ENCODE results near the gene EDN1.
"Not testable (repeated sequence)": the region's sequence is repeated elsewhere in the genome, so short reads cannot be mapped to it uniquely, and the experiment has no call there.

Gene EDN1

GRCh38 chr6:12328701-12329100, 38.5 kb downstream of the EDN1 start:
- no peak for DNase-seq

- DNase-seq, result no peak
These were observed 41.3 kb downstream of the EDN1 start for GRCh38 chr6:12331474-12331873.

GRCh38 chr6:12331951-12332749, 42.0 kb downstream of the EDN1 start:
- peak; percentile 18 for DNase-seq

DNA sequence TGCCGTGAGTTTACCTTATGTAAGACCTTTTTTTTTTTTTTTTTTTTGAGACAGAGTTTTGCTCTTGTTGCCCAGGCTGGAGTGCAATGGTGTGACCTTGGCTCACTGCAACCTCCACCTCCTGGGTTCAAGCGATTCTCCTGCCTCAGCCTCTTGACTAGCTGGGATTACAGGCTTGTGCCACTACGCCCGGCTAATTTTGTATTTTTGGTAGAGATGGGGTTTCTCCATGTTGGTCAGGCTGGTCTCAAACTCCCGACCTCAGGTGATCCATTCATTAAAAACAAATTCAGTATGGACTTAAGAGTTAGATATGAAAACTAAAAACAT, 42.6 kb downstream of the EDN1 start:
- not testable (repeated sequence) for DNase-seq

DNA sequence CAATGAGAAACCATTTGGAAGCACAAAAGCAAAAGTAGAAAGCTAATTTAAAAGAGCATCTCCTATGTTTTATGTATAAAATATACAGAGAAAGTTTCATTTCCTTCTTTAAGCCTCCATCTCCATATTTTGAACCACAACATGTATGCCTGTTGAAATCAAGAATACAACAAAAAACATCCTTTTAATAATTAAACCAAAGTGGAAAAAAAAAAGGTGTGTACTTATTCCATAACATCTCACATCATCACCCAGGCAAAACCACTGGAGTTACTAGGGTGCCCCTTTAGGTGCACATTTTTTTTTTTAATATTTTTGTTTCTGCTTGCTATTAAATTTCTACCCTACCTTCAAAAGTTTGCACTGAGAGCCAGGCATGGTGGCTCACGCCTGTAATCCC, 43.0 kb downstream of the EDN1 start:
- no peak for DNase-seq

- DNase-seq, result no peak
These were observed 44.5 kb downstream of the EDN1 start for GRCh38 chr6:12334526-12335130.

DNA sequence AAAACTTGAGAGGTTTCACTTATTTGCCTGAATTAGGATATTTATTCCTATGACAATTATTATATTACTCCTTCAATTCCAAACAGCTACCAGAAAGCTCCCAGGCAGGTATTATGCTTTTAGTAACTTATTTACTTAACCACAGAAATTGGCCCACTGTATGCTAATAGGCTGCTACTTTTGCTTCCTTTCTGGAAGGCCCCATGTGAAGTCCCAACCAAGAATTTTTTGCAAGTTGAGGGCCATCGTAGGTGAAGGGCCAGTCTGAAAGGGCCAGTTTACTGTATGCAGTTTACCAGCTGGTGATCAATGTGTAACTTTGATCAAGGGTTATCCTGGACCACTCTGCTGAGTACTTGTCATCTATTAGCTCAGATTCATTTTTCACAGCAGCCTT, 45.0 kb downstream of the EDN1 start:
- no peak for DNase-seq

DNA sequence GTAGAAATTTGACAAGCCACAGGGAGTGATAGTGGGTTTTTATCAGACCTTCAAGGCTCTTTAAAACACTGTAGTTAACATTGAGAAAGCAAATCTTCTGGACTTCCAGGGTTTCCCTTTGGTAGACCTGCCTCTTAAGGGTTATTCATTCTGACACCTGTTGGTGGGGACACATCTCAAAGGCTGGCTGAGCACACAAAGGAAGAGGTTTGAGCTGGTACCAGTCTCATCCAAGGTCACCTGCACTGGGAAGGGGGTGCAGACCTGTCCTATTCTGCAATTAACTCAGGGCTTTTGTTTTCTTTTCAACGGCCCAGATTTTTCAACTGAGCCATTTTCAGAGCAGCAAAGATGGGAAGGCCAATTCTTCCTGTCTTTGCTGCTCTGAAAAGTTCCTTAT, 45.6 kb downstream of the EDN1 start:
- DNase-seq, result no peak

DNA sequence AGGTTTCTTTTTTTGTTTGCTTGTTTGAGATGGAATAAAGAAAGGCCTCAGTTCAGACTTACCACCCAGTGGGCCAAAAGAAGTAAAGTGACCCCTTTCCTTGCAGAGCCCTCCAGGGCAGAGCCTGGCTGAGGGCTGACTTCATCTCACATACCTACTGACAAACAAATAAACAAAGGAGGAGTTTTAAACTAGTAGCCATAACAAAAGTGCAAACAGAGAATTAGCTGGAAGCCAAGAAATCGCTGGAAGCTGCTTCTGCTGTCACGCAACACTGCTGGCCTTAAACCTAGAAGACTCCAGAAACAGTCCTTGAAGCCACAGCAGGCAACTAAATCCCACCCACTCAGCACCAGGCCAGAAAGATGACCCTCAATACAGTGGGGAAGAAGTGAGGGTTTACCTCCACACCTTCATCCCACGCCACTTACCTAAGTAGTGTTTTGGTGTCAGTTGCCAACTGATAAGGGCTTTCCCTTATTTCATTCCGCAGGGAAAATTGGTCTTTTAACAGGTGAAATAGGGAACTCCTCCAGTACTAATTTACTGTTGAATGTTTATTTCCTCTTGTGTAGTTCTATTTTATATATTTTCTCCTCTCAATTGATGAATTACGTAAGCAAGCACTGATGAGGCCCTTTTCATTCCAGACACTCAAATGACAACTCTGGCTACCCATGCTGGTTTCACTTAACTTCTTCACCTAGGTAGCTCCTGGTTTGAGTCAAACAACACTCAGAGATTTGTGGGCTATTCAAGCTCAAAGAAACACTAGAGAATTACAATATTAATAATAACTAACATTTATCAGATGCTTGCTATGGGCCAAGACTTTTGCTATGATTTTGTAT, 46.2 kb downstream of the EDN1 start:
- DNase-seq, result no peak

- no peak for DNase-seq
These were observed 48.9 kb downstream of the EDN1 start for GRCh38 chr6:12339022-12339421.

DNA sequence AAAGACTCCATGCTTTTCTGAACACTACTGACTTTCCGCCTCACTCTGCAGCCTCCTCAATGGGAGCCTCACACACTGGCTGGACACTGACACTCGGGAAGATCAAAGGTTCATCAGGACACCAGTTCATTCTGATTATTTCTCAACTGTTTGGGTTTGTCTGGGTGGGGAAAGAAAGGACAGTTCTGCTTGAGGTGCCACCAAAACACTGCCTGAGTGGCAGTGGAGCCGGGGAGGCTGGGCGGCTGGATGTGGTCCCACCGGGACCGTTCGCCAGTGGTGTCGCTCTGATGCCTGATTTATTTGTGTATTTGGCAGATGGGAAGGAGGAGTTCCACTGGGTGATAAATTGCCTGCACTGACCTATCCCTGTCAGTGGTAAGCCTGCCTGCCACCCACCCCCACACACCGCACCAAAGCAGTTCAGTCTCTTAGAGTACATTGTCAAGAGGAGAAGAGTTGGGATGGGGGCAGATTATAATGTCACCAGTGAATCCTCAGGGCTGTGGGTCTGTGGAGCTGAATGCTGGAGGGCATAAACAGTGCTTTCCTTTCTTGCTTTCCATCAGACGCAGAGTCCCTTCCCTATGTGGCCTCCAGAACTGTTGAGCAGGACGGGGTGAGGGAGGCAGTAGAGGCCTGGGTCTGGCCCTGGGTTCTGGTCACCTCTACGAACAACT, 49.8 kb downstream of the EDN1 start:
- no peak for DNase-seq

GRCh38 chr6:12340488-12340818, 50.3 kb downstream of the EDN1 start:
- no peak for DNase-seq

- DNase-seq, result no peak
These were observed 52.5 kb downstream of the EDN1 start for GRCh38 chr6:12342664-12343063.

GRCh38 chr6:12343122-12343439, 52.9 kb downstream of the EDN1 start:
- DNase-seq, result peak; percentile 68

DNA sequence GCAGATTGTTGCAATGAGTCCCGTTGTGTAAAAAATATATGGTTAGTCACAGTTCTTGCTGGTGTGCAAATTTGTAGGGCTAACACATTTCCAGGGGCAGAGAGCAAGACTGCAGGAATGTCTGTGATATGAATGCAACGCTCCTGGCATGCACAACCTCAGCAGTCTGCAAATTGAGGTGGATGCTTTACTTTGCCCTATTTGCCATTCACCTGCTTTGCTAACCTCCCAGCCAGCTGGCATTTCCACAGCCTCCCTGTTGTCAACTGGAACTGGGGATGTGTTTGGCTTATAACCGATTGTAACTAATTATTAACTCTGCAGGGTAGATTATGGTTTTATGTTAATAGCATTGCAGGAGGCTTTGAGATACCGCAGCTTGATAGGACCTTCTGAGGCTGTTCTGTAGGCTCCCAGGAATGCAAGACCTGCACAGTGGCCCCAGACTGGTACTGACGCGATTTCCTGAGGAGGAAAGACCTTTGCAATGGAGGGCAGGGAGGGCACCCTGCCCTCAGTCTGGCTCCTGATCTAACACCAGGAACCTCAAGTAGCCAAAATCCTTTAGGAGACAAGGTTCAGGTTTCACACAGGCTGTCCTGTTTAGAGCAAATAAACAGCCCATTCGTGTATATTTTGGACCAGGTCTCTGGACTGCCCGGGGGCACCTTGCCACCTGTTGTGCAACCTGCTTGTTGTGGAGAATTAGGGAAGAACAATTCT, 53.4 kb downstream of the EDN1 start:
- DNase-seq, result no peak

GRCh38 chr6:12344296-12344695, 54.1 kb downstream of the EDN1 start:
- no peak for DNase-seq

DNA sequence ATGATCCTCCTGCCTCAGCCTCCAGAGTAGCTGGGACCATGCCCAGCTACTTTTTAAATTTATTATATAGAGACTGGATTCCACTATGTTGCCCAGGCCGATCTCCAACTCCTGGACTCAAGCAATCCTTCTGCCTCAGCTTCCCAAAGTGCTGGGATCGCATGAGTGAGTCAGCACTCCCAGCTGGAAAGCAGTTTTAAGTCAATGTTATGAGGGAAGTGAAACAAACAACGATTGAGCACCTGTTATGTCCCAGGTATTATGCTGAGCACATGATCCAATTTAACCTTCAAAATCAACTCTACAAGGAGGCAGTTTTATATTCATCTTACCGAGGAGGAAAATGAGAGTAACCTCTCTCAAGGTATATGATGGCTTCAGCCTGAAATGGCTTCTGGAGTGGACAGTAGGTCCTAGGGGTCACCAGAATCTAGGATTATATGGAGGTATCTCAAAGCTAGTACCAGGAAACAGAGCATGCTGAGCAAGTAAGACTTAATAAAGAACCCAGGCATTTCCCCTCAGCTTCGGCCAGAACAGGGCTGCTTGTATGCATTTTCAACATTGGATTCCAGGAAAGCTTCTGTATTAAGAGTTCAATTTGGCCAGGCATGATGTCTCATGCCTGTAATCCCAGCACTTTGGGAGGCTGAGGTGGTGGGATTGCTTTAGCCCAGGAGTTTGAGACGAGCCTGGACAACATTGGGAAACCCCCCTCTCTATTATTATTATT, 55.0 kb downstream of the EDN1 start:
- DNase-seq, result no peak

- DNase-seq, result no peak
These were observed 55.5 kb downstream of the EDN1 start for GRCh38 chr6:12345694-12346058.
